Activated T-helper 2 cell treated with anti-CD3 and anti-CD28 coated beads, Interferon-gamma antibody, Interleukin-2, Interleukin-4, amounts not matched to agents 10 μg/mL and 5 μg/mL and 100 μg/mL, durations not matched to agents 14 hours and 24 hours and 36 hours (primary cell): Measurements from ENCODE around the gene PSMB5. TPM values are rescaled to one million over a fixed set of nuclear protein-coding genes. Genes with fewer than 3 reads are reported as not detected.
A peak's percentile ranks its signal among the peaks of the same experiment; 100 is the strongest.
"Not testable (repeated sequence)": the region's sequence is repeated elsewhere in the genome, so short reads cannot be mapped to it uniquely, and the experiment has no call there.

ENCODE experiments used
- DNase-seq: peaks from one replicate; pipeline ENCODE4 v3.0.0; 2021; ENCODE audit warnings: low spot score
- H3K27ac Mint-ChIP-seq: one replicate; pipeline ENCODE4 v1.8.0; 2021; ENCODE audit warnings: mixed read lengths
- H3K27me3 Mint-ChIP-seq: one replicate; pipeline ENCODE4 v1.8.0; 2021; ENCODE audit warnings: low read depth, mixed read lengths
- H3K36me3 Mint-ChIP-seq: one replicate; pipeline ENCODE4 v1.8.0; 2021; ENCODE audit warnings: low read depth, mixed read lengths
- H3K4me1 Mint-ChIP-seq: one replicate; pipeline ENCODE4 v1.8.0; 2021; ENCODE audit warnings: low read depth, mixed read lengths
- H3K4me3 Mint-ChIP-seq: one replicate; pipeline ENCODE4 v1.8.0; 2021; ENCODE audit warnings: low read depth, mild to moderate bottlenecking, moderate library complexity, mixed read lengths
- H3K9me3 Mint-ChIP-seq: one replicate; pipeline ENCODE4 v1.8.0; 2021; ENCODE audit warnings: mixed read lengths
- intact Hi-C: fragments of 100-400 bp; cut with micrococcal nuclease; formaldehyde crosslinking; loops from one replicate; pipeline ENCODE4 v1.15.1; 2023
- total RNA-seq: library from RNA; stranded (reverse); gene quantifications from 2 replicates; pipeline ENCODE4 v1.2.3, GENCODE V29; 2022

The PSMB5 gene
- total RNA-seq, 1 donor from 2014 or later, result 124 TPM

DNA sequence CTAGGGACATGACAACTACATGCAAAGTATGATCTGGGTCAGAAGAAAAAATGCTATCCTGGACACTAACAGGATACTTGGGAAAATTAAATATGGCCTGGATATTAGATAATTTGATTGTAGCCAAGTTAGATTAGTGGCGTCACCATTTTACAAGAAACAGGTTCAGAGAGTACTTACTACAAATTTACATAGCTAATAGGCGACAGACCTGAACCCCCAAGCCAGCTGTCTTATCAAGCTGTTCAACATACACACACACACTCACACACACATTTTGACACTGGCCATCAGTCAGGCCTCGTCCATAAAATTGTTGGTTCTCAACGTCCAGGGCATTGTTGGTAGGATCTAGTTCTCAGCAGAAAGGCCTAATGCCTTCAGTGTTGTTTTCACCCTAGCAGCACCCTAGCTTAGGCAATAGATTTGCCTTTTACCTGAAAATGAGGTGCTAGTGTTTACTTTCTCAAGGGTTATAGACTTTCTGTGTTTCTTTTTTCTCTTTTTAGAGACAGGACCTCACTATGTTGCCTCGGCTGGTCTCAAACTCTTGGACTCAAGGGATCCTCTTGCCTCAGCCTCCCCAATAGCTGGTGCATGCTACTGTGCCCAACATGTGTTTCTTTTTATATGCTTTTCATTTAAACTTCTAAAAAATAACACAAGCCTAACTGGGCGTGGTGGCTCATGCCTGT is 21.5 kb downstream of the PSMB5 start:
- Mint-ChIP-seq H3K27me3 (no peaks in the 10 kb centered on the region), H3K4me3 (no peak overlapping the region), H3K27ac (no peak overlapping the region), H3K4me1 (peaks cover 19% of the 10 kb centered on the region), H3K9me3 (no peaks in the 10 kb centered on the region), H3K36me3 (no peaks in the 10 kb centered on the region)
- DNase-seq, result no peak
- intact Hi-C loops, result no loop called here

DNA sequence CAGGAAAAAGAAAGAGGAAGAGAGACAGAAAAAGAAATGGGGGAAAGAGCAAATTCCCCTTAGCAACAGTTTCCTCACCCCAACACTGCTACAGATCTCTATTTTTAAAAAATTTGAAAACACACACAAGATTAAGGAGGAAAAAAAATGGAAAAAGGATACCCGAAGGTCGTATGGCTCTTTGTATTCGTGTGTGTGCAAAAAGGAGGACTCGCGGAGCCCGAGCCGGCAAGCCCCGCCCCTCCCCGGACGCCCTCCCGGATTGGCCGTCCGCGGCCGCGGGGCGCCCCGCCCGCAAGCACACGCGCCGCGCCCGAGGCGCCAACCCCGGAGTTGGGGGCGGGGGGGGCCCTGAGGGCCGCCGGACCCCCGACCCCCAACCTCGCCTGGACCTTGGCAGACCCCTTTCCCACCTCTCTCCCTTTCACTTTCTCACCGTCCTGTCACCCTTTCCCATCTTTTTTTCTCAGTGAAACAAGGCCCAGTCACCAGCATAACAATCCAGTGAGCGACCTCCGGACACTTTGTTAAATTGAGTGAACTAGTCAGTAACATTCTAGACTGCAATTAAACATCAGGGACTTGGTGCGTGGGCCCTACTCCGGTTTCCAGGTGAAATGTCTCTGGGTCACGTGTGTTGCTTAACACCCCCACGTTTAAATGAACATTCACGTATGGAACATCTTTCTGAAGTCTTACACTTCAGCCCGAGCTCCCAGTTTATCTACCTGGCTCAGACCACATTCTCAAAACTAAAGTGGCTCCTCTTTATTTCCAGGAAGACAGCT is 24.6 kb downstream of the PSMB5 start, which contains the start of gene C14orf93:
Gene C14orf93, minus strand, starts transcription at position 205 of the 788 bp plus-strand sequence. CDS start 11,120 bp downstream, outside the sequence.
- peak; percentile 73 for DNase-seq
- peaks cover 34% of the 10 kb centered on the region for H3K4me1 Mint-ChIP-seq
- H3K27ac Mint-ChIP-seq, result peak within 1 kb of the TSS; percentile 98
- H3K27me3 Mint-ChIP-seq, result no peaks in the 10 kb centered on the region
- H3K4me3 Mint-ChIP-seq, result peak within 1 kb of the TSS; percentile 93
- intact Hi-C loops, result loop anchor here (5.0 to 10.0 kb wide), 2 partner anchors 47 to 295 kb away; partner anchors contain the start of genes BCL2L2, CDH24 and PPP1R3E
- H3K9me3 Mint-ChIP-seq, result no peaks in the 10 kb centered on the region
- no peaks in the 10 kb centered on the region for H3K36me3 Mint-ChIP-seq

DNA sequence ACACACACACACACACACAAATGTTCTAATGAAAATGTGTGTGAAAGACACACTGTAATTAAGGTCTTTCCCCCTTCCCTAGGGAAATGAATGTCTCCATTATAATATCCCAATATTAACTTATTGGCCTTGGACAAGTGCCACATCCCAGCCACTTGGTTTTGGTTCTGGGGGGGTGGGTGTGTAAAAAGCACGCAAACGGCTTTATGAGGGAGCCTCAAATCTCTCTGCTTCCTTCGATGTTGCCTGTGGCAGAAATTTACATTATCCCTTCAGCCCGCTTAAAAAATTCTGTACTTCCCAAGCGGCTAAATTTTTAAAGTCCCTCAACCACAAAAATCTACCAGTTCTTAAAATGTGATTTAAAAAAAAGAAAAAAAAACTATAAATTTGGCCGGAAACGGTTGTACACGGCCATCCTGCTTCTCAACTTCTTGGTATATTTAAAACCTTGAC is 25.2 kb downstream of the PSMB5 start:
- Mint-ChIP-seq H3K27me3 (no peaks in the 10 kb centered on the region), H3K4me1 (peaks cover 38% of the 10 kb centered on the region), H3K36me3 (no peaks in the 10 kb centered on the region), H3K9me3 (no peaks in the 10 kb centered on the region), H3K4me3 (peak overlapping the region; percentile 93), H3K27ac (peak overlapping the region; percentile 96)
- no peak for DNase-seq
- intact Hi-C loops, result loop anchor here (5.0 to 10.0 kb wide), 2 partner anchors 48 to 295 kb away; partner anchors contain the start of genes BCL2L2, CDH24 and PPP1R3E

DNA sequence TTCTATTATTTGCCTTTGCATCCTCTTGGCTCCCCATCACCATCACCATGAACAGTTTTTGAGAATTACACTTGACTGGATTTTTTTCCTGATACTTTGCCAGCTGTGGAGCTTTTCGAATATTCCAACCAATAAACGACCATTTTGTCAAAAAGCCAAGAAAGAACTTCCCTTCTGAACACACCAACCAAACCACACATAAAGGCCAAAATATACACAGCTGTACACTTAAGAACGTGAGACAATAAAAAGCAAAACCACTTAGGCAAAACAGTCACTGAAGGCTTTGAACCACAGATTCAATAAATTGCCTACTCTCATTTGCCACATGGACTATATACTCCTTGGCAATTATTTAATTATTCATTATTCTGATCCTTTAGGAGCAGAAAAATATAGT is 25.9 kb downstream of the PSMB5 start:
- no peak for DNase-seq
- Mint-ChIP-seq H3K27me3 (no peaks in the 10 kb centered on the region), H3K4me3 (peak overlapping the region; percentile 93), H3K4me1 (peaks cover 38% of the 10 kb centered on the region), H3K9me3 (no peaks in the 10 kb centered on the region), H3K27ac (peak overlapping the region; percentile 98), H3K36me3 (no peaks in the 10 kb centered on the region)
- intact Hi-C loops, result loop anchor here (5.0 to 10.0 kb wide), 2 partner anchors 48 to 296 kb away; partner anchors contain the start of genes BCL2L2, CDH24 and PPP1R3E

DNA sequence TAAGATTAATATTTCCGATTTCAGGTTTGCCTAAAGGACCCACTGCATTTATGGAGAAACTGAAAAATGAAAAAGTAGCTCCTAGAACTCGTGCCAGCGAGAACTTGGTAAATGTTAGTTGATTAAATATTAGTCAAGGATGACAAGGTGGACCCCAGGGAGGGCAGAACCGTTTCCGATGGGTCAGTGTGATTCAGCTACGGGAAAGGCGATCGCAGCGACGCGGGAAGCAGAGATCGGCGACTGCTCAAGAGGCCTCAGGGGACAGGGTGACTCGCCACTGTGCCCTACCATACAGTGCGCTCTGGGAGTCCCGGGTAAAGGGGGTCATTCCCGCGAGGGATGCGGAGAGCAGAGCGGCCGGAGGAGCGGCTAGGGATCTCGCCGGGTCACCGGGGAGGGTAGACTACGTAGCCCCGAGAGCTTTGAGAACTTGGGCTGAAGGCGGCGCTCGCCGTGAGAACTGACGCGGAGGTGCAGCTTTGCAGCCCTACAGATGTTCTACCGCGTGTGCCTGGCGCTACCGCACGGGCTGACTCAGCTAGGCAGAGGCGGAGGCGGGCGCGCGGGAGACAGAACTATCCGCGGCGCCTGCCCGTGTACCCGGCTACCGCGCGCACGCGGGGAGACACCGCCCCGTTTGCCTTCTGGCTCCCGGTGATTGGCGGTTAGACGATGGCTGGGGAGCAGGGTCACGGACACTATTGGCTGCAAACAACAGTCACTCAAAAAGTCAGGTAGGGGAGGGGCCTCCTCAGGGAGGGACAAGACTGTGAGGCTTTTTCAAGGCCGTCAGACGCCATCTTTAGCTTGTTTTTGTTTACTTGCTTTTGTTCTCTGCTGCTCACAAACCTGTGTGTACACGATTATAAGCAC is 27.9 kb downstream of the PSMB5 start:
- H3K27me3 Mint-ChIP-seq, result no peaks in the 10 kb centered on the region
- no peaks in the 10 kb centered on the region for H3K36me3 Mint-ChIP-seq
- peaks cover 38% of the 10 kb centered on the region for H3K4me1 Mint-ChIP-seq
- intact Hi-C loops, result loop anchor here (1.0 to 10.0 kb wide), 6 partner anchors 20 to 298 kb away; partner anchors contain the start of genes BCL2L2, CDH24, PPP1R3E and PRMT5
- H3K27ac Mint-ChIP-seq, result peak overlapping the region; percentile 98
- DNase-seq, result peak; percentile 98
- H3K9me3 Mint-ChIP-seq, result no peaks in the 10 kb centered on the region
- peak overlapping the region; percentile 92 for H3K4me3 Mint-ChIP-seq

DNA sequence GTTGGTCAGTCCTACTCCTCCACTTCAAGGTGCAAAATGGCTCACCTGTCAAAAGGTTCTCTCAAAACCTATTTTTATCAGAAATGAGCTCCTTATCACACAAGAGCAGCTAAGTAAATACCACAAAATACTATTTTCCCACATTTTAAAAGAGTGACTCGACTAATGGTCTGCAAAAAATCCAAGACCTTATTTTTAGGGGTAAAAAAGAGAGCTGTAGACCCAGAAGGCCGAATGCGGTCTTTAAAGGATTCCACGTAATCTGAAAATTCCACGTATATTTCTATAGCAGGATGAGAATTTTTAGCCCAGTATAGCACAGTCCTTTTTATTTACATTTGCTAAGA is 28.5 kb downstream of the PSMB5 start:
- DNase-seq, result no peak
- no peaks in the 10 kb centered on the region for H3K9me3 Mint-ChIP-seq
- peak overlapping the region; percentile 92 for H3K4me3 Mint-ChIP-seq
- intact Hi-C loops, result loop anchor here (2.0 to 10.0 kb wide), 4 partner anchors 19 to 299 kb away; partner anchors contain the start of genes BCL2L2, CDH24, PPP1R3E and PRMT5
- no peaks in the 10 kb centered on the region for H3K27me3 Mint-ChIP-seq
- no peaks in the 10 kb centered on the region for H3K36me3 Mint-ChIP-seq
- H3K27ac Mint-ChIP-seq, result peak overlapping the region; percentile 98
- H3K4me1 Mint-ChIP-seq, result peaks cover 38% of the 10 kb centered on the region

DNA sequence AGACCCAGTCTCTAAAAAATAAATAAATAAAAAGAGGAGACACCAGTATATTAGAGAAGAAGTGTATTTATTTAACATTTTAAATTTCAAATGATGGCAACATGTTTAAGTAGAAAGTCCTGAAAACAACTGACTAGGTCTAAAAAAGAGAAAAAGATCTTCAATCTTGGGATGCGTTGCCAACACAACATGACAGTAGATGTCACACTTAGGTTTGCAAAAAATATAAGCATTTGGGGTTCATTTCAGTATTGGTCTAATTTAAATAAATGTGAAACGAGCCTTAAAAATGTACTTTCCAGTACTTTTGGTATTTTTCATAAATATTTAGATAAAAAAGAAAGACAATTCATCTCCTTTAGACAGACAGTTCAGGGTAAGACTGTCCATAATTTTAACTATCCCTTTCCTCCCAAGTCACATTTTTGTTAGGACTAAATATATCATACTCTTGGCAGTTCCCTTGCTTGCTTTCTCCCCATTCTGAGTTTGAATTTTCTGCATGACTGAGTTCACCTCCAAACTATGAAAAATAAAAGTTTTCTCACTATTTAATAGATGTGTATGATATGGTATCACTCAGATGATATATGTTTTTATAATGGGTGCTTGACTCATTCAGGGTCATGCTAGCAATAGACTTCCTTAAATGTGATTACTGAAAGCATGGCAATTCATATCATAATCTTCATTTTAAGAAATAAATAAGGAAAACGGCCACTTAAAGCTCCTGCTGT is 29.1 kb downstream of the PSMB5 start:
- Mint-ChIP-seq H3K4me3 (peak overlapping the region; percentile 92), H3K27me3 (no peaks in the 10 kb centered on the region), H3K4me1 (peaks cover 42% of the 10 kb centered on the region), H3K9me3 (no peaks in the 10 kb centered on the region), H3K36me3 (no peaks in the 10 kb centered on the region), H3K27ac (peak overlapping the region; percentile 98)
- intact Hi-C loops, result loop anchor here (2.0 to 10.0 kb wide), 4 partner anchors 19 to 299 kb away; partner anchors contain the start of genes BCL2L2, CDH24, PPP1R3E and PRMT5
- DNase-seq, result no peak

DNA sequence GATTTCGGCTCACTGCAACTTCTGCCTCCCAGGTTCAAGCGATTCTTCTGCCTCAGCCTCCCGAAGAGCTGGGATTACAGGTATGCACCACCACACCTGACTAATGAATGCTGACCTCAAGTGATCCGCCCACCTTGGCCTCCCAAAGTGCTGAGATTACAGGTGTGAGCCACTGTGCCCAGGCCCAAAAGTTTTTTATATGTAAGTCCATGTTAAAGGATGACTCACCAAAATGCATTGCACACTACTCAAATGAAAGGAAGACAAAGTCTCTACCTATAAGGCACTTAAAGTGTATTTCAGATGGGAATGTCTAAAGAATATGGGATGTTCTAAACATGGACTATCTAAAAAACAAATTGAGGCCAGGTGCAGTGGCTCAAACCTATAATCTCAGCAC is 30.4 kb downstream of the PSMB5 start:
- not testable (repeated sequence) for H3K27ac Mint-ChIP-seq, H3K27me3 Mint-ChIP-seq, H3K4me3 Mint-ChIP-seq, H3K36me3 Mint-ChIP-seq, DNase-seq, H3K9me3 Mint-ChIP-seq
- intact Hi-C loops, result loop anchor here (10.0 kb wide), 1 partner anchor 301 kb away; the partner anchor contains the start of genes BCL2L2 and PPP1R3E
- peaks cover 37% of the 10 kb centered on the region for H3K4me1 Mint-ChIP-seq

DNA sequence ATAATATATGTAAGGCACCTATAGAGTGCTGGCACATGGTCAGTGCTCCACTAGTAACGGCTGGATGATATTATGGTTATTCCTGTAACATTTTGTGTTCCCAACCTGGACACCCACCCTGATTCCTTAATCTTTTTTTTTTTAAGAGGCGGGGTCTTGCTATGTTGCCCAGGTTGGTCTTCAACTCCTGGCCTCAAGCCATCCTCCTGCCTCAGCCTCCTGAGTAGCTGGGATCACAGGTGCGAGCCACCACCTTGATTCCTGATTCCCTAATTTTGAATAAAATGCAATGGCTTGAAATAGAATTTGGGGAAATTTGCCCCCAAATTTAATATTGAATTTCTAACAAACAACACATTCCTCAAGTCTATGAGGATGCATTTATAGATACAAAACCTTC is 32.1 kb downstream of the PSMB5 start:
- Mint-ChIP-seq H3K36me3 (no peaks in the 10 kb centered on the region), H3K27me3 (no peaks in the 10 kb centered on the region), H3K9me3 (no peaks in the 10 kb centered on the region), H3K4me3 (no peak overlapping the region), H3K4me1 (peaks cover 26% of the 10 kb centered on the region), H3K27ac (no peak overlapping the region)
- DNase-seq, result no peak
- intact Hi-C loops, result loop anchor here (10.0 kb wide), 1 partner anchor 302 kb away; the partner anchor contains the start of genes BCL2L2 and PPP1R3E

DNA sequence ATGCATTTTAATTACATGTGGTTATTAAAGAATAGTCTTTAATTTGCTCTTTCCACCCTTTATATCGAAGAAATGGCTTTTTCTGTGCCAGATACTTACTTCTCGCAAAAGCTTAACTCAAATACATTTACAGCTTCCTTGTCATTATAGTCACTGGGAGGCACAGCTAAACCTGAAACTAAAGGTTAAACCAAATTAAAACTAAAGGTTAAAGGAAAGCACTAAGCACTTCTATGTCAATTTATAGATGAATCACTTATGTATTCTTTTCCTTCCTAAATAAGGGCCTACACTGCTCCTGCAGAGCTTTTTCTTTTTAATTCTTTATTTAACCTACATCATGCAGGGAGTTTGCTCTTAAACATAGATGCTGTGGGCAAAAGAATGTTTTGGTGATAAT is 33.8 kb downstream of the PSMB5 start:
- intact Hi-C loops, result loop anchor here (10.0 kb wide), 1 partner anchor 304 kb away; the partner anchor contains the start of genes BCL2L2 and PPP1R3E
- DNase-seq, result no peak
- H3K4me1 Mint-ChIP-seq, result peaks cover 13% of the 10 kb centered on the region
- no peaks in the 10 kb centered on the region for H3K36me3 Mint-ChIP-seq
- H3K27ac Mint-ChIP-seq, result no peak overlapping the region
- no peaks in the 10 kb centered on the region for H3K9me3 Mint-ChIP-seq
- H3K27me3 Mint-ChIP-seq, result no peaks in the 10 kb centered on the region
- no peak overlapping the region for H3K4me3 Mint-ChIP-seq

DNA sequence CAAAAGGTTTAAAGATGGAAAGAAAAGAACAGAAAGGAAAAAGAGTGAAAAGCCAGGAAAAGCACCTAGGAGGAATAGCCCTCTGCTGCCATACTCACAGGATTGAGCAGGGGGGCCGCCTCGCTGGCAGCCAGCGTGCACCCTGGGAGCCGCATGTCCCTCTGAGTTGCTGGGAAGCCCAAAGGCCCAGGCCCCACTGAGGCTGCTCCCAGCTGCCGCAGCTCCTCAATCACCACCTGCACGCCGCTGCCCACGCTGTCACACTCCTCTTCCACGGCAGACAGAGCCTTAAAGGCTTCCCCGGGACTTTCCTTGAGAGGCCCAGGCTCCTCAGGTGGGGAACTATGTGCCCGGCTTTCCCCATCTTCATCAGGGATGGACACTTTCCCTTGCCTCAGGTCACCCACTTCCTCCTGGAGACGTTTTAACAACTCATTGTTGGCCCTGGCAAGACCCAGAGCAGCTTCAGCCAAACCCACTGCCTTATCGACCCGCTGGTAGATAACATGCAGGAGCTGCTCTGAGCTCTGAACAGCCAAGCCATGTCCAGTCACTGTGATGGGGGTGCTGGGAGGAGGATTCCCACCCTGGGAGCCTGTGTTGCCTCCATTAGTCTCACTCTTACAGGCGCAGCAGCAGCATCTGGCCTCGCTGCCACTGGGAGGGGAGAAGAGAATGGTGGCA is 36.2 kb downstream of the PSMB5 start:
- Mint-ChIP-seq H3K36me3 (peaks cover 2% of the 10 kb centered on the region), H3K27ac (no peak overlapping the region), H3K9me3 (no peaks in the 10 kb centered on the region), H3K4me1 (peaks cover 12% of the 10 kb centered on the region), H3K4me3 (no peak overlapping the region), H3K27me3 (no peaks in the 10 kb centered on the region)
- intact Hi-C loops, result no loop called here
- DNase-seq, result no peak
